NCI-H774 (cell line): ENCODE data around the gene TESPA1.
A peak's percentile ranks its signal among the peaks of the same experiment; 100 is the strongest.

Source experiments
- DNase-seq: peaks from one replicate; lab custom pipeline; 2025; lab: John Stamatoyannopoulos, UW

Gene TESPA1

GRCh38 chr12:54983536-54984101, 943 bp downstream of the TESPA1 start:
- no peak for DNase-seq

- no peak for DNase-seq
Observed at GRCh38 chr12:54981796-54982195, 2.8 kb downstream of the TESPA1 start.

- DNase-seq: no peak
Observed at GRCh38 chr12:54980341-54980740, 4.2 kb downstream of the TESPA1 start.

GRCh38 chr12:54977857-54978256, 6.7 kb downstream of the TESPA1 start:
- DNase-seq: no peak

- DNase-seq: no peak
Observed at GRCh38 chr12:54977155-54977554, 7.4 kb downstream of the TESPA1 start.

GRCh38 chr12:54975875-54976274, 8.7 kb downstream of the TESPA1 start:
- no peak for DNase-seq

GRCh38 chr12:54975272-54975671, 9.3 kb downstream of the TESPA1 start:
- no peak for DNase-seq

GRCh38 chr12:54974279-54974678, 10.3 kb downstream of the TESPA1 start:
- DNase-seq: no peak

GRCh38 chr12:54973556-54973955, 11.0 kb downstream of the TESPA1 start:
- no peak for DNase-seq

GRCh38 chr12:54970741-54971140, 13.8 kb downstream of the TESPA1 start:
- DNase-seq: no peak

- DNase-seq: no peak
Observed at GRCh38 chr12:54968181-54968730, 16.3 kb downstream of the TESPA1 start.

GRCh38 chr12:54967461-54967860, 17.1 kb downstream of the TESPA1 start:
- no peak for DNase-seq

GRCh38 chr12:54961190-54961589, 23.4 kb downstream of the TESPA1 start:
- DNase-seq: no peak

GRCh38 chr12:54959291-54960018, 25.1 kb downstream of the TESPA1 start:
- no peak for DNase-seq

- DNase-seq: peak; percentile 84
Observed at GRCh38 chr12:54958048-54958658, 26.4 kb downstream of the TESPA1 start.

GRCh38 chr12:54956818-54957641, 27.5 kb downstream of the TESPA1 start:
- peak; percentile 9 for DNase-seq

GRCh38 chr12:54956322-54956721, 28.2 kb downstream of the TESPA1 start:
- DNase-seq: no peak

- DNase-seq: no peak
Observed at GRCh38 chr12:54954801-54955200, 29.8 kb downstream of the TESPA1 start.

- no peak for DNase-seq
Observed at GRCh38 chr12:54954228-54954627, 30.3 kb downstream of the TESPA1 start.

- no peak for DNase-seq
Observed at GRCh38 chr12:54950071-54950727, 34.4 kb downstream of the TESPA1 start.

GRCh38 chr12:54949073-54949711, 35.4 kb downstream of the TESPA1 start:
- DNase-seq: no peak
